GM21576 (cell line): Measurements from ENCODE around the gene PCBD1.

Experiments
- ATAC-seq: cut with Tn5 transposase; IDR thresholded peaks from one replicate; pipeline ENCODE4 v1.9.1; 2021; ENCODE audit warnings: mild to moderate bottlenecking, moderate library complexity; ENCODE audit not compliant: unreplicated experiment

PCBD1 gene

DNA sequence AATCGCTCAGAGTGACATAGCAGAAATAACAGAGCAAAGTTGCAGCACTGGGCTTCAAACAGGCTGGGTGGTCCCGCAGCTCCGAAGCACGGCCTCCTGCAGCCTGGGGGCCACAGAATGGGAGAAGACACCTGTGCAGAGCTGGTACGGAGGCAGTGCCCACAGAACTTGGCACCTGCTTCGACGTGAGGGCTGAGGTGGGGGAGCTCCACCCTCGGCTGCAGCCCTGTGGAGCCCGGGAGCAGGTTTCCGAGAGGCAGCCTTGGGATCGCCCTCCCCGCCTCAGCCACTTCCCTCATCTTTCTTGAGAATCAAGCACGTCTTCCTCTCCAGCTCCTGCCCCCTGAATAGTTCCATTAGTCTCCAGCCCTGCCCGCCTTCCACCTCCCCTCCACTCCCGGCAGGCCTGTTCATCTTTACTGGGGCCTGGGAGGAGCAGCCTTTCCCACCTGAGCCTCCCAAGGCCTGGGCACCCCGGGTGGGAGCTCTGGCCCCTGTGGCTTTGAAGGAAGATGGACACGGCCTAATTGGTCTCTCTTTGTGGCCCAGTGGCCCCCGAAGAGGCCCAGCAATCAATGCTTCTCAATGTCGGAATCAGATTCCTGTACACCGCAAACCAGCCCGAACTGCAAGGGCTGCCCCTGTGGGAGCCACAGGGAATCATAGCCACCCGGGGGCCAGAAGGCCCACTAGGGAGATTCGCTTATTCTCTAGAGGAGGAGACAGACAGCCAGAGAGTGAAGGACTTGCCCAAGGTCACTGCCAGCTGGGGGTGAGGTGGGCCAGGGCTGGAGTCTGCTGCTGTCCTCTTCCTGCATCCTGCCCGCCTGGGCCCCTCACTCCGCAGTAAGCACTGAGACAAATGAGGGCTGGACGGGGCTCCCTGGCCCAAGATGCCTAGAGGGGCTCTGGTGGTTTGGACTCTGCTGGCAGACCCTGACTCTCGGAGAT is 17.0 kb upstream of the PCBD1 start:
- no peak for ATAC-seq

DNA sequence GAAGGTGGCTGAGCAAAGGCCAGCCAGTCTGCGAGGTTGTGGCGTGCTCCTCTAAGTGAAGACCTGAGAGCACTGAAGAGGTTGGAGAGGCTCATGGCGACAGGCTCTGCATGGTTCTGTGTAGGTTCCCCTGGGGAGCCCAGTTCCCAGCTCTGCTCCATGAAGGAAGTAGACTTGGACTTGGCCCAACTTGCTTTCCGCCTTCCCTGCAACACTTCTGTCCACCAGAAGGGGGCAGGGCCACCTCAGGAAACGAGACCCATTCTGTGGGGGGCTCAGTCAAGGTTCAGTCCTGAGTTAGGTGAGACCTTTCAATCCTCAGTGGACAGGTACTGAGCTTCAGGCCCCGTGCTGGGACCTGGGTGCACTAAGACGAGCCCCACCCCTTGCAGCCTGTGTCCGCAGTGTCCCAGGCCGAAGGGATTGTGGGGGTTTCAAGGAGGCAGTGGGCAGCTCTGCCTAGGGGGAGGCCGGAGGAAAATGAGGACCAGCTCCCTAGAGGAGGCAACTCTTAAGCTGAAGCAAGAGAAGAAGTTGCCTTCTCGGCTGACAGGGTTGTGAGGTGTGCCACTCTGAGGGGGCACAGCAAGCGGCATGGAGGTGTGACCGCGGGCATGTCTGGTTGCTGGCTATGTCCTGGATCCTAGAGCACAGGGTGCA is 15.0 kb upstream of the PCBD1 start:
- no peak for ATAC-seq

DNA sequence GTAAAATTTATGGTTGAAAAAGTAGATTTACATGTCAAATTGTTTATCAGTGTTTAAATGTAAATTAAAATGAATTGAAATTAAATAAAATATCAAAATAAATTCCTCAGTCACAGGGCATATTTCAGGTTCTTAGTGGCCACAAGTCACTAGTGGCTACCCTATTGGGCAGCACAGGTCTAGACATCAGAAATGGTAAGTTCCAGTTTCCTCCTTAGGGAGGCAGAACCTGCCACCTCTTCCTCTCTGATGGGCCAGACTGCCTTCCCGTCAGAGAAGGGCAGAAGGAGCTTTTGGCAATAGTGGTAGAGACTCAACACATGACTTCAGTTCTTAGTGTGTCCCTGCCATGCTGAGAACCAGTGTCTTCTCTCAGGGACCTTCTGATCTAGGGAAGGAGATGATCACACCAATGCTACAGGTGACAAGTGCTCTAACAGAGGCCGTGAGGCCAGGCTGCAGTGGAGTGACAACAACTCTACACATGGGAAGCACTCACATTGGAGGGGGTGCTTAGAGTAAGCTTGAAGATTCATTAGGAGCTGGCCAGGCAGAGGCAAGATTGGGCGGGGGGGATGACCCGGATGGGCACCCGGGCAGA is 14.4 kb upstream of the PCBD1 start:
- no peak for ATAC-seq

DNA sequence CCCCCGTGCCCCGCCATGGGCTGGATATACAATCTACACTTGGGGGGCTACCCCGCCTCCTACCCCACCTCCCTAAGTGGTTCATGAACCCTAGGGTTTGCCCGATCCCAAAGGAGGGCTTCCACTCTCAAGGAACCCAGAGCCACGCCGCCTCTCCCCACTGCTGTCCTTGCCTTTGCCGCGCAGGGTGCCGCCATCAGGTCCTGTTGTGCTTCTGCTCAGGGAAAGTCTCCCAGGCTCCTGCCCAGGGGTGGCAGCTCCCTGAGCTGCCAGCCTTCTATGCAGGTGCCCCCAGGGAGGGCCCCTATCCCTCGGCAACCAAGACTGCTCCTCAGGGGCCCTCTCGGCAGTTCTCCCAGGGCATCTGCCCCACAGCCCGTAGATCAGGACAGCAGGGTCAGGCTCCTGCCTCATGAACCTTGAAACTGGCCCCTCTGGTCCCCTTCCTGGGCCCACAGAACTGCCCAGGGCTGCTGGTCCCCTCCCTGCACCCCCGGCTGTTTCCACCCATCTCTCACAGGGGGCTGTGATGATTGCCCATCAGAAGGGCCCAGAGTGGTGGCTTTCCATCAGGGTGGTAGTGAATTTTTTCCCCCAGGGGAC is 13.0 kb upstream of the PCBD1 start:
- no peak for ATAC-seq

DNA sequence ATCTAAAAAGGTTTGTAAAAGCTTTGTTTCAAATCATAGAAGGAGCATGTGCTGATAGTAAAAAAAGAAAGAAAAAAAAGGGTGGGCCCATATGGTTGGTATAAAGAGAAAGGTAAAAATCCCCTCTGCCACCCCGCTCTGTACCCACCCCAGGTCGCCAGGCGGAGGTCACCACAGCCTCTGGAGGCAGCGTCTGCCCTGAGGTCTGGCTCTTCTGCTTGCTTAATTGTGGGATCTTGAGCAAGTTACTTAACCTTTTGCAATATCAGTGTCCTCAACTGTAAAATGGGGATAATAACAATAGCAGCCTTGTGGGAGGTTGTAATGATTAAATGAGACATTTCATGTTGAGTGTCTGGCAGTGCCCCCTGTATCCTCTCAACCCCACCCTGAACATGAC is 10.7 kb upstream of the PCBD1 start:
- ATAC-seq, result no peak

- no peak for ATAC-seq
These were observed 10.3 kb upstream of the PCBD1 start for GRCh38 chr10:70898687-70899086.

- no peak for ATAC-seq
These were observed 8.2 kb upstream of the PCBD1 start for GRCh38 chr10:70896551-70896950.

GRCh38 chr10:70894416-70894815 is 6.1 kb upstream of the PCBD1 start:
- ATAC-seq, result no peak

DNA sequence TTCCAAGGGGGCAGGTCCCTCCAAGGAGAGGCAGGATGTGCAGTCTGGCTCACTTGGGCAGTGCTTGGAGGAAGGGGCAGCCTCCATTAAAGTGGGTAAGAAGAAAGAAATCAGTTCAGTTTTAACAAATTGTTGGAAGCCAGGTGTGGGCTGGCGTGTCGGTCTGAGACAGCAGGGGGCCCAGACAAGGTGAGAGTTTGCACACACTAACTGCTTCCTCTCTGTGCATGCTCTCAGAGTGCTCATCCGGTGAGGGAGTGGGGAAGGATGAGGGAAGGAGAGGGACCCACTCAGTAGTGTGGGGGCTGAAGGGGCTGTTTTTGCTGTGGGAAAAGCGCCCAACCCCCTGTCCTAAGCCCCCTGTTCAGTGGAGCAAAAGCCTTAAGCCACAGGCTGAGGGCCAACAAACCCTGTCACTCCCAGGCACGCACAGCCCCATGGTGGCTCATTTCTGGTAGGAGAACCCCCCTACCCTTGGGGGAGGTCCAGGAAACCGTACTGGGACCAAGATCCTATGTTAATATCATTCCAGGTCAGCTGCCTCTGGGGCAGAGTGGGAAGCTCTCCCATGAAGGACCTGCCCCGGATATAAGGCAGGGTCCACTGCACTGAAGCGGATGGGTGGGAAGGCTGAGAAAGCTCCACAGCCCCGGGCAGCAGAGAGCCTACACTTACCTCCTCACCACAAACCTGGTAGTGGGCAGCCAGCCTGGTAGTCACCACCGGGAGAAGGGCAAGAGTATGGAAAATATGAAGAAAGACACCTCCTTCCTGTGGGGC is 5.1 kb upstream of the PCBD1 start:
- ATAC-seq, result no peak

GRCh38 chr10:70892631-70893030 is 4.3 kb upstream of the PCBD1 start:
- ATAC-seq, result no peak

- no peak for ATAC-seq
These were observed 3.3 kb upstream of the PCBD1 start for GRCh38 chr10:70891627-70892026.

GRCh38 chr10:70890917-70891431 is 2.6 kb upstream of the PCBD1 start:
- ATAC-seq, result no peak

GRCh38 chr10:70889291-70889690 is 926 bp upstream of the PCBD1 start:
- no peak for ATAC-seq

DNA sequence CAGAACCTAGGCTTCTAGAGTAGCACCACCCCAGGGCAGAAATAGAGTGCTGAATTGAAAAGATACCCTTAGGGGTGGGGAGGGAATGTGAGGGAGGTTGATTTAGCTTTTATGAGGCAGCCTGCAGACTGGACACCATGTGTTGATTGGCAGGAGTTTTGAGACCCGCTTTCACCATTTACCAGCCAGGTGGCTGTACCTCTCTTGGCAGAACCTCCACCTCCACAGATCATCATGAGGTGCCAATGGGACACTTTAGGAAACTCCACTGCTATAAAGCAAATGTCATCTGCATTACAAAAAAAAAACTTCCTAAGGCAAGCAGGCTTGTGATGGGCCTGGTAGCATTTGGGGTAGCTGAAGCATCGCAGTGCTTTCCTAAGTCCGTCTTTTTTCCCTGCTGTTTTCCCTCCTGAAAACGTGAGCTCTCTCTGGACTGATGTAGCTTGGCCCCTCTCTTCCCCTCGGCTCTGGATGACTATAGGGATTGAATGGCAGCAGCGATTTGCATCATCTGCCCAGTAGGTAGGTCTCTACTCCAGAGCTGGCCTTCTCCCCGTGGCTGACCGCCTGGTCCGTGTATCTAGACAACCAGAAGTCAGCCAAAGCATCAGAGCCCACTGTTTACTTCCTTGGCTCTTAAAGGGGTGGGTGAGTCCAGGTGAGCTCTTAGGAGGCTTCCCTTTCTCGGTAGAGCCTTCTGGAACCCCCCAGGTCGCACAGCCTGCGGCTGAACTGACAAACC is 1.3 kb downstream of the PCBD1 start:
- no peak for ATAC-seq

DNA sequence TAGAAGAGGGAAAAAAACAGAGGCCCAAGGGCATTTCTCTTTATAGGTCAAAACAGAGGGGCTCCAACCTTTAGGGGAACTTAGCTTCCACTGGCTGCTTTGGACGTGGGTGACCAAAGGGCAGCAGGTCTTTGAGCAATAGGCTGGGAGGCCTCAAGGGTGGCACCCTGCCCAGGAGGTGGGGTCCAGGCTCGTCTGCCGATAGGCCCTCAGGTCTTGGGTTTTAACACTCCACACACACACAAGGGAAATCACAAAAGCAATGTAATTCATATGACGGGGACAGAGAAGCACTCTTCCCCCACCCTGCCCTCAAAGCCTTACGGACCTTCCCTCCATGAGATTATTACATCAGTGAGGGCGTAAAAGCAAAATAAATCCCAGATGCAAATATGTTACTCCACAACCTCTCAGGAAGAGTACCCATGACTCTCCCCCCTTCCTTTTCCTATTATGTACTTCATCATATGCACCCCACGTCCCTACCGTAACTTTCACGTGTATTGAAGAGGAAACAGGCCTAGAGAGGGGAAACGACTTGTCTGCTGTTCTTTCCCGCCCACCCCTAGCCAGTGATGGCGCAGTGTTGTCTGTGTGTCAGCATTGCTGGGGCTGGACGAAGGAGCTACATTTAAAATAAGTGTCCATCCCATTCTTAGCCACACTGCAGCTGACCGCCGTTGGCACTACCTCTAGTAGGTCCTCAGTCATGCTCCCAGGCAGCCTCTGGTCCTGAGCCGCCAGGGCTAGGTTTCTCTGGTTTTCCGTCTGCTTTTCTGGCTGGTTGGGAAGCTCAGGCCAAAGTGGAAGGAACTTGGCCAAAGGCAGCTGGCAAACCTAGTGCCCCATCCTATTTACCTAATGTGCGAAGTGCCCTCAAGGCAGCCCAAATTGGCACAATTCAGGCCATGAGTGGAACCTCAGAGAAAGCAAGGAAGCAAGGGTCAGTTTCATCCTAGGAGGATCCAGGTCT is 2.1 kb downstream of the PCBD1 start:
- no peak for ATAC-seq

DNA sequence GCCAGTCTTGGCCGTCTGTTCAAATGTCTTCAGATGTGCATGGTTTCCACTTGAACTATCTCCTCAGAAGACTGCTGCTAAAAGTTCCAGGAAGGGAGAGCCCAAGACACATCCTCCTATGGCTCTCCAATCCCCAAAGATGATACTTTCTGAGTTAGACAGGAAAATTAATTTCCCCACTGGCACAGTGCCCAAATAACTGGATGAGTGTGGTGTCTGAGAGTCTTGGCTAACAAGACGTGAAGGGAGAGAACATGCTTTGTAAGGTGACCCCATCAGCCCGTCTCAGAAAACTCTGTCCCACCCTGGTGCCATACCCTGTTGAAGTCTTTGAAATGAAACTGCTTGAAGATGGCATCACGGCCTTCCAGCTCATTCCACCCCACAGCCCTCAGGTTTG is 2.9 kb downstream of the PCBD1 start:
- no peak for ATAC-seq

DNA sequence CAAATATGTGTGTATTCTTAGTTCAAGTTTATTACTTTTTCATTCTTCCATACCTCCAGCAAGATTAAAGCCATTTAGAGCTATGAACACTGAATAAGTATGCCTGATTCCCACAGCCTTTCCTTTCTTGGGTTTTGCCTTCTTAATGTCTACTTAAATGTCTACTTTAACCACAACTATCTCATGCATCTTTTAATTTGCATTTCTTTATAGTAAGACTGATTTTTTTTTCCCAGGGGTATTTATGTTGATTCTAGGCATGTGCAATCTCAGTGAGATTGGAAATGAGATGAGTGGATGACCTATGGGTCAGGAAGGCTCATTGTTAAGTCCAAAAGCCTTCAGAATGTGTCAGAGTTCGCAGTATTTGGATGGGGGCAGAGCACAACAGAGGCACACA is 3.6 kb downstream of the PCBD1 start:
- ATAC-seq, result no peak

DNA sequence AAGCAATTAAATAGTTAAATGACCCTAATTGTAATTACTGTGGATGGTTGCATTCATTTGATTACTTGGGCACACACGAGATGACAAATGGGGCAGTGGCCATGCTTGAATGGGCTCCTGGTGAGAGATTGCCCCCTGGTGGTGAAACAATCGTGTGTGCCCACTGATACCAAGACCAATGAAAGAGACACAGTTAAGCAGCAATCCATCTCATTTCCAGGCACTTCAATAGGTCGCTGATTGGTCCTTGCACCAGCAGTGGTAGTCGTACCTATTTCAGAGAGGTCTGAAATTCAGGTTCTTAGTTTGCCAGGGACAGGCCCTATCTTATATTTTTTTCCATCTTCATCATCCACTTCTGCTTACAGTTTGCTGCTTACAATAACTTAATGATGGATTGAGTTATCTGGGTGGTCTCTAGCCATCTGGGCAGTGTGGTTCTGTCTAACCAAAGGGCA is 8.3 kb downstream of the PCBD1 start:
- ATAC-seq, result no peak

DNA sequence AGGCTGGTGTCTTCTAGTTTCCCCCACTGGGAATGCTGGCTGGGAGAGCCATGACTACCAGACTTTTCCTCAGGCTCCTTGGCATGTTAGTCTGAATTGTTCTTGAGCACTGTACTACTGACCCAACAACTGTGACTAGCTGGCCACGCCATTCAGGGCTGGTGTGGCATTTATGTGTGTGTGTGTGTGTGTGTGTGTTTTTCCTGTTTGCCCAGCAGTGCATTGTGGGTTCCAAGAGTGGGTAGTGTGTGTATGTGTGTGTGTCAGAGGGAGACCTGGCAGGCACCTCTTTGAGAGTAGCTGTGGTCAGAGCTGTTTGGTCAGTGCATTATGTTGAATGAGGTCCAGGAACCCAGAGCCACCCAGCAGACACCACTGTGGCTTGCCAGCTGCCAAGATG is 9.2 kb downstream of the PCBD1 start:
- ATAC-seq, result no peak
